Urinary bladder (tissue), 4 donors: Measurements from ENCODE around the gene TNFSF13. TPM values are rescaled to one million over a fixed set of nuclear protein-coding genes. Genes with fewer than 3 reads are reported as not detected.

ENCODE experiments used
- DNase-seq: peaks from one replicate; pipeline ENCODE4 v3.0.0-alpha.2; 2015; ENCODE audit errors: extremely low spot score
- H3K27ac ChIP-seq: one replicate; pipeline ENCODE4 v1.5.1; 2013; ENCODE audit warnings: low read depth, mild to moderate bottlenecking, moderate library complexity
- H3K36me3 ChIP-seq: one replicate; pipeline ENCODE4 v1.6.1; 2013; ENCODE audit warnings: mild to moderate bottlenecking, moderate library complexity; ENCODE audit not compliant: insufficient read depth
- H3K4me1 ChIP-seq: one replicate; pipeline ENCODE4 v1.6.1; 2013; ENCODE audit warnings: mild to moderate bottlenecking, moderate library complexity; ENCODE audit not compliant: insufficient read depth
- H3K4me3 ChIP-seq: one replicate; pipeline ENCODE4 v1.5.1; 2013; ENCODE audit warnings: low read depth, low read length
- WGBS: extraction: QIAGEN DNeasy Blood & Tissue Kit; methylation state at CpG from one replicate; pipeline ENCODE4 v1.1.7; 2013; 5-methylcytosine and 5-hydroxymethylcytosine counted together
- polyA plus RNA-seq: library from polyadenylated mRNA; stranded (reverse); fragments of 200-250 nt; gene quantifications from one replicate; pipeline ENCODE4 v1.2.3, GENCODE V29; 2013
- small RNA-seq: library from RNA; depleted of rRNA; stranded (forward); fragments of <200 nt; gene quantifications from one replicate; pipeline ENCODE3, GENCODE V24; 2014
- total RNA-seq: library from RNA; depleted of rRNA; stranded (reverse); fragments of >200 nt; gene quantifications from one replicate; pipeline ENCODE4 v1.2.3, GENCODE V29; 2014
- donor health status: healthy with polysubstance abuse.
- donor health status: healthy.

The TNFSF13 gene
- total and polyA plus RNA-seq, 2 donors, result 3.8 to 22.3 TPM

DNA sequence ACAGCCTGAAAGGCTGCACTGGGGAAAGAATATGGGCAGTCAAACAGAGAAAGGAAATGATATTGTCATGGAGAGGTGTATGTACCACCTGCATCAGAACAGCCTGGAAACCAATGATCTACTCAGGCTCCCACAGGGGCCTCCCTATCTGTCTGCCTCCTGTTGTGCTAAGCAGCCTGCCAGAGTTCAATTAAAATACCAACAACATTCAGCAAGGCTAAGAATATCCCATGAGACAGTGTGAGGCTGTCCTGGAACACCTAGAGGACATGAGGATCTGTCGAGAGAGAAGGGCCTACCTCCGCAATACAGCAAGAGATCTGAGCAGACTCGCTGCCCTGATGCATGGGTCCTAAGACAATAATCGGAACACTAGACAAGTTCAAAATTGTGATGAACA, 47.7 kb downstream of the TNFSF13 start:
- Histone ChIP-seq H3K36me3 (peaks cover 10% of the 10 kb centered on the region), H3K27ac (no peak overlapping the region), H3K4me3 (no peak overlapping the region), H3K4me1 (no peaks in the 10 kb centered on the region)
- DNase-seq, result no peak
- WGBS, result 95% methylated on average over 4 of the region's 4 CpGs

DNA sequence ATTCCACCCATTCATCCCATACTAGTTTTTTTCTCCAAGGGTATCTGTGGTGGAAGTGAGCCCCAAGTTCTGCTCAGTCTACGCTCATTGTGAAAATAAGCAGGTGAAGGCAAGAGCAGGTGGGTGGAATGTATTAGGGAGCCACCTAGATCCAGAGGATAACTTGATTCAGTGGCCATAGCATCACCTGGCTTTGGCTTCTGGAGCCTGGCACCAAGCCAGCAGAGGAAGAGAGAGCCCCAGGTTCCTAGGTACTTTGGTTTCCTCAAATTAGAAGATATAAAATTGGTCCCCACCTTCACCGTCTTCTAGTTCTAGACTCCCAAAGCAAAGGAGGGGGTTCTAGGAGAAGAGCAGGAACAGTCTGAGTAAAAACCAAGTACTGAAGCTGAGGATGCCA, 52.1 kb downstream of the TNFSF13 start:
- 97% methylated on average over 2 of the region's 2 CpGs for WGBS
- peaks cover 7% of the 10 kb centered on the region for H3K4me1 ChIP-seq
- DNase-seq, result no peak

More for the DNA sequence above, 52.1 kb downstream of the TNFSF13 start:
- H3K36me3 ChIP-seq, result peaks cover 1% of the 10 kb centered on the region
- H3K4me3 ChIP-seq, result no peak overlapping the region
- no peak overlapping the region for H3K27ac ChIP-seq

Small RNA genes lying within 50 kb of the gene (small RNA-seq; reads per million reads assigned to genes)
- gene CD68 (not detected), gene RF00019 (not detected), gene SNORA48 (not detected), gene SNORD10 (not detected)

Other genes with a start within 250 kb of the TNFSF13 start
Only the 30 nearest of the 31 such genes appear.
- gene NEURL4, start 229.4 kb upstream of the TNFSF13 start, total RNA-seq, result 20.9 TPM
- 26.0 TPM for gene NEURL4, start 229.4 kb upstream of the TNFSF13 start, polyA plus RNA-seq
- gene ACAP1, start 222.2 kb upstream of the TNFSF13 start, total RNA-seq, result 1.5 TPM
- gene ACAP1, start 222.2 kb upstream of the TNFSF13 start, polyA plus RNA-seq, result 4.3 TPM
- gene KCTD11, start 206.6 kb upstream of the TNFSF13 start, total RNA-seq, result 3.9 TPM
- 19.3 TPM for gene KCTD11, start 206.6 kb upstream of the TNFSF13 start, polyA plus RNA-seq
- not detected for gene TMEM95, start 203.6 kb upstream of the TNFSF13 start, total RNA-seq
- gene TMEM95, start 203.6 kb upstream of the TNFSF13 start, polyA plus RNA-seq, result not detected
- 1.2 TPM for gene TNK1, start 177.7 kb upstream of the TNFSF13 start, total RNA-seq
- 4.8 TPM for gene TNK1, start 177.7 kb upstream of the TNFSF13 start, polyA plus RNA-seq
- gene PLSCR3, start 164.2 kb upstream of the TNFSF13 start, total RNA-seq, result 14.4 TPM
- gene PLSCR3, start 164.2 kb upstream of the TNFSF13 start, polyA plus RNA-seq, result 56.3 TPM
- 76.2 TPM for gene TMEM256, start 154.7 kb upstream of the TNFSF13 start, total RNA-seq
- 113 TPM for gene TMEM256, start 154.7 kb upstream of the TNFSF13 start, polyA plus RNA-seq
- 8.5 TPM for gene NLGN2, start 150.9 kb upstream of the TNFSF13 start, total RNA-seq
- gene NLGN2, start 150.9 kb upstream of the TNFSF13 start, polyA plus RNA-seq, result 40.9 TPM
- not detected for gene SPEM1, start 138.4 kb upstream of the TNFSF13 start, total RNA-seq
- gene SPEM1, start 138.4 kb upstream of the TNFSF13 start, polyA plus RNA-seq, result not detected
- not detected for gene SPEM2, start 133.1 kb upstream of the TNFSF13 start, total RNA-seq
- gene SPEM2, start 133.1 kb upstream of the TNFSF13 start, polyA plus RNA-seq, result not detected
- not detected for gene SPEM3, start 129.9 kb upstream of the TNFSF13 start, total RNA-seq
- not detected for gene SPEM3, start 129.9 kb upstream of the TNFSF13 start, polyA plus RNA-seq
- 3.1 TPM for gene TMEM102, start 123.3 kb upstream of the TNFSF13 start, total RNA-seq
- gene TMEM102, start 123.3 kb upstream of the TNFSF13 start, polyA plus RNA-seq, result 4.0 TPM
- gene FGF11, start 119.2 kb upstream of the TNFSF13 start, total RNA-seq, result 2.1 TPM
- 0.95 TPM for gene FGF11, start 119.2 kb upstream of the TNFSF13 start, polyA plus RNA-seq
- 10.7 TPM for gene CHRNB1, start 113.7 kb upstream of the TNFSF13 start, total RNA-seq
- 15.4 TPM for gene CHRNB1, start 113.7 kb upstream of the TNFSF13 start, polyA plus RNA-seq
- gene ZBTB4, start 79.1 kb upstream of the TNFSF13 start, total RNA-seq, result 21.1 TPM
- gene ZBTB4, start 79.1 kb upstream of the TNFSF13 start, polyA plus RNA-seq, result 76.2 TPM
- gene SLC35G6, start 77.3 kb upstream of the TNFSF13 start, total RNA-seq, result not detected
- gene SLC35G6, start 77.3 kb upstream of the TNFSF13 start, polyA plus RNA-seq, result not detected
- 52.3 TPM for gene POLR2A, start 74.4 kb upstream of the TNFSF13 start, total RNA-seq
- 32.2 TPM for gene POLR2A, start 74.4 kb upstream of the TNFSF13 start, polyA plus RNA-seq
- 8.5 TPM for gene TNFSF12, start 9.7 kb upstream of the TNFSF13 start, total RNA-seq
- gene TNFSF12, start 9.7 kb upstream of the TNFSF13 start, polyA plus RNA-seq, result 87.2 TPM
- gene SENP3, start 3.2 kb downstream of the TNFSF13 start, total RNA-seq, result 34.7 TPM
- gene SENP3, start 3.2 kb downstream of the TNFSF13 start, polyA plus RNA-seq, result 54.6 TPM
- 9.1 TPM for gene CD68, start 20.9 kb downstream of the TNFSF13 start, total RNA-seq
- gene CD68, start 20.9 kb downstream of the TNFSF13 start, polyA plus RNA-seq, result 73.7 TPM
- 40.2 TPM for gene MPDU1, start 25.1 kb downstream of the TNFSF13 start, total RNA-seq
- 40.4 TPM for gene MPDU1, start 25.1 kb downstream of the TNFSF13 start, polyA plus RNA-seq
- 1.2 TPM for gene SOX15, start 31.3 kb downstream of the TNFSF13 start, total RNA-seq
- 15.3 TPM for gene SOX15, start 31.3 kb downstream of the TNFSF13 start, polyA plus RNA-seq
- 26.2 TPM for gene FXR2, start 56.1 kb downstream of the TNFSF13 start, total RNA-seq
- gene FXR2, start 56.1 kb downstream of the TNFSF13 start, polyA plus RNA-seq, result 38.5 TPM
- 24.8 TPM for gene SAT2, start 69.1 kb downstream of the TNFSF13 start, total RNA-seq
- gene SAT2, start 69.1 kb downstream of the TNFSF13 start, polyA plus RNA-seq, result 116 TPM
- gene SHBG, start 71.4 kb downstream of the TNFSF13 start, total RNA-seq, result 0.32 TPM
- 0.22 TPM for gene SHBG, start 71.4 kb downstream of the TNFSF13 start, polyA plus RNA-seq
- gene ATP1B2, start 92.2 kb downstream of the TNFSF13 start, total RNA-seq, result 4.9 TPM
- gene ATP1B2, start 92.2 kb downstream of the TNFSF13 start, polyA plus RNA-seq, result 6.4 TPM
- 17.9 TPM for gene TP53, start 128.7 kb downstream of the TNFSF13 start, total RNA-seq
- gene TP53, start 128.7 kb downstream of the TNFSF13 start, polyA plus RNA-seq, result 31.8 TPM
- 4.1 TPM for gene WRAP53, start 129.7 kb downstream of the TNFSF13 start, total RNA-seq
- gene WRAP53, start 129.7 kb downstream of the TNFSF13 start, polyA plus RNA-seq, result 7.7 TPM
- gene EFNB3, start 146.5 kb downstream of the TNFSF13 start, total RNA-seq, result 3.3 TPM
- 0.86 TPM for gene EFNB3, start 146.5 kb downstream of the TNFSF13 start, polyA plus RNA-seq
- gene DNAH2, start 159.0 kb downstream of the TNFSF13 start, total RNA-seq, result 0.11 TPM
- 0.16 TPM for gene DNAH2, start 159.0 kb downstream of the TNFSF13 start, polyA plus RNA-seq